Prostate gland (tissue), 2 donors: ENCODE data around the gene CEP95. TPM values are rescaled to one million over a fixed set of nuclear protein-coding genes. Genes with fewer than 3 reads are reported as not detected.
A peak's percentile ranks its signal among the peaks of the same experiment; 100 is the strongest.

Experiments
- DNase-seq: peaks from one replicate; pipeline ENCODE4 v3.0.0-alpha.2; 2019; ENCODE audit warnings: low spot score
- H3K27ac ChIP-seq, 2 donors: fragments of 200-600 bp; sonication (generic); 2 replicates each; pipeline ENCODE4 v1.5.1; 2017 to 2019
- H3K27me3 ChIP-seq: fragments of 200-600 bp; sonication (generic); replicated peaks from 2 replicates; pipeline ENCODE4 v1.5.1; 2019; ENCODE audit not compliant: insufficient read depth
- H3K36me3 ChIP-seq, 2 donors: fragments of 200-600 bp; sonication (generic); 1 replicate in 1 of 2; 2 replicates in 1 of 2; pipeline versions ENCODE4 v1.5.1 to v1.8.1; 2017 to 2019
- H3K4me1 ChIP-seq: fragments of 200-600 bp; sonication (generic); replicated peaks from 2 replicates; pipeline ENCODE4 v1.5.1; 2019
- H3K4me3 ChIP-seq, 2 donors: fragments of 200-600 bp; sonication (generic); 2 replicates each; pipeline ENCODE4 v1.5.1; 2017 to 2019
- H3K9me3 ChIP-seq: fragments of 200-600 bp; sonication (generic); 2 replicates; pipeline ENCODE4 v1.5.1; 2017
- CTCF ChIP-seq, 4 experiments: fragments of 200-600 bp in 2 of 4; fragments of 450-650 bp in 2 of 4; sonication (generic) in 2 of 4; IDR thresholded peaks; 1 replicate in 3 of 4; 2 replicates in 1 of 4; pipeline ENCODE4 v1.5.1; 2016 to 2019; ENCODE audit warnings: antibody characterized with exemption in 4 of 4, mild to moderate bottlenecking in 2 of 4, moderate library complexity in 2 of 4
- POLR2A ChIP-seq: fragments of 450-650 bp; IDR thresholded peaks from one replicate; pipeline ENCODE4 v1.6.1; 2016; ENCODE audit warnings: antibody characterized with exemption, mild to moderate bottlenecking
- POLR2AphosphoS5 ChIP-seq: sonication (generic); formaldehyde crosslinking; IDR thresholded peaks from one replicate; pipeline ENCODE4 v1.6.1; 2017; ENCODE audit warnings: antibody characterized with exemption
- WGBS: methylation state at CpG from one replicate; pipeline ENCODE4 v1.1.5; 2018; 5-methylcytosine and 5-hydroxymethylcytosine counted together
- intact Hi-C: fragments of 100-400 bp; cut with DNase I; formaldehyde crosslinking; loops from one replicate; pipeline ENCODE4 v1.14.2; 2022
- total RNA-seq, 2 donors: library from RNA; depleted of rRNA; stranded (reverse); fragments of >200 nt; gene quantifications; one replicate each; pipeline ENCODE4 v1.1.0, GENCODE V29; 2016

CEP95 gene
- total RNA-seq, 2 donors from 2014 or later, result 26.8 to 50.6 TPM

DNA sequence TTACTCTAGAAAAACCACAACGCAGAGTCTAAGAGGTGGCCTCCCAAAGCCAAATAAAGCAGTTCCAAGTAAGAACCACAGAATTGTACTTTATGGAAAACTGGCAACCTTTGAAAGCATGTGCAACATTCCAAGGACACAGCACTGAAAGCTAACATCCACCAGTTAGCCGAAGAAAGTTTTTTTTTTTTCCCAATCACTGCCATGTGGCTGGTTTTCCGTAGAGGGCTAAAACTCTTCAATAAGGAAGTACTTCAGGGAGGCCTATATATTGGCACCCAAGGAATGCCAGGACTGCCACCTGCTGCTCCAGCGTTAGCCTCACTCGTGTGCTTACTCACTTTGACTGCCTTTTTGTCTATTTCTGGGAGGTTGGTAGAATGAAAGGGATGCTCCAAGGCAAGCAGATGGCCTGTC, 25.2 kb downstream of the CEP95 start:
- Histone ChIP-seq H3K4me1 (peaks cover 7% of the 10 kb centered on the region), H3K36me3 (peaks cover 7 to 10% of the 10 kb centered on the region in 2 donors), H3K27me3 (no peaks in the 10 kb centered on the region), H3K9me3 (no peaks in the 10 kb centered on the region), H3K27ac (no peak overlapping the region), H3K4me3 (no peak overlapping the region)
- no peak for TF ChIP-seq POLR2A
- no peak for TF ChIP-seq CTCF (IDR thresholded peaks at IDR 0.05)
- no peak for TF ChIP-seq POLR2AphosphoS5
- WGBS, result 75% methylated on average over 5 of the region's 5 CpGs
- intact Hi-C loops, result no loop called here
- DNase-seq, result no peak

- WGBS, result 90% methylated on average over 5 of the region's 5 CpGs
- peaks cover 7 to 10% of the 10 kb centered on the region in 2 donors for H3K36me3 ChIP-seq
- H3K27me3 ChIP-seq, result no peaks in the 10 kb centered on the region
- H3K4me1 ChIP-seq, result peaks cover 10% of the 10 kb centered on the region
- H3K9me3 ChIP-seq, result no peaks in the 10 kb centered on the region
- TF ChIP-seq POLR2A, result no peak
- no peak for TF ChIP-seq CTCF (IDR thresholded peaks at IDR 0.05)
- no peak for TF ChIP-seq POLR2AphosphoS5
- H3K4me3 ChIP-seq, result no peak overlapping the region
- no peak for DNase-seq
- no peak overlapping the region for H3K27ac ChIP-seq
- intact Hi-C loops, result no loop called here
These were observed 25.6 kb downstream of the CEP95 start for GRCh38 chr17:64532409-64532808.

DNA sequence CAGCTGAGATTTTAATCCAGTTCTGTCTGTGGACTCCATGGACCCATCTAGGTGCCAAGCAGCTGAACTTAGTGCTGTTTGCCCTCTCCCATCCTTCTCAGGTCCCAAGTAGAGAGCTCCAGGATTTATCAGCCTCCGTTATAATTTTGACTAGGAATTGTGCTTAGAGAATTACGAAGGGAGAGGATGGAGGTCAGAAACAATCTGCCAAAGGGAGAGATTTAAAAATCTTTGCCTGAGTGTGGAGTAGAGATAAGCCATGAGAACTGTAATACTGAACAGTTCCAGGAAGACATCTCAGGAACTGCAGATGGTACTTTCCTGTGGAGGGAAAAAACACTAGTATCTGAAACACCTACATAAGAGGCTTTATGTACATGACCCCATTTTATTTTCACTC, 27.0 kb downstream of the CEP95 start:
- TF ChIP-seq POLR2AphosphoS5, result no peak
- no peak for TF ChIP-seq POLR2A
- TF ChIP-seq CTCF (IDR thresholded peaks at IDR 0.05), result no peak
- H3K36me3 ChIP-seq, result peaks cover 7% of the 10 kb centered on the region in 2 donors
- intact Hi-C loops, result no loop called here

GRCh38 chr17:64534187-64534586, 27.4 kb downstream of the CEP95 start:
- no peak for DNase-seq
- TF ChIP-seq POLR2A, result no peak
- no peak for TF ChIP-seq POLR2AphosphoS5
- no peak for TF ChIP-seq CTCF (IDR thresholded peaks at IDR 0.05)
- no peak overlapping the region for H3K4me3 ChIP-seq
- H3K27ac ChIP-seq, result no peak overlapping the region
- H3K27me3 ChIP-seq, result no peaks in the 10 kb centered on the region
- WGBS, result 76% methylated on average over 3 of the region's 3 CpGs
- intact Hi-C loops, result no loop called here
- H3K36me3 ChIP-seq, result peaks cover 5 to 7% of the 10 kb centered on the region in 2 donors
- H3K9me3 ChIP-seq, result no peaks in the 10 kb centered on the region
- peaks cover 11% of the 10 kb centered on the region for H3K4me1 ChIP-seq

More for the DNA sequence above, 27.0 kb downstream of the CEP95 start:
- no peak for DNase-seq
- WGBS, result 91% methylated on average over 2 of the region's 2 CpGs
- H3K27me3 ChIP-seq, result no peaks in the 10 kb centered on the region
- H3K4me1 ChIP-seq, result peaks cover 11% of the 10 kb centered on the region
- H3K9me3 ChIP-seq, result no peaks in the 10 kb centered on the region
- H3K4me3 ChIP-seq, result no peak overlapping the region
- no peak overlapping the region for H3K27ac ChIP-seq

DNA sequence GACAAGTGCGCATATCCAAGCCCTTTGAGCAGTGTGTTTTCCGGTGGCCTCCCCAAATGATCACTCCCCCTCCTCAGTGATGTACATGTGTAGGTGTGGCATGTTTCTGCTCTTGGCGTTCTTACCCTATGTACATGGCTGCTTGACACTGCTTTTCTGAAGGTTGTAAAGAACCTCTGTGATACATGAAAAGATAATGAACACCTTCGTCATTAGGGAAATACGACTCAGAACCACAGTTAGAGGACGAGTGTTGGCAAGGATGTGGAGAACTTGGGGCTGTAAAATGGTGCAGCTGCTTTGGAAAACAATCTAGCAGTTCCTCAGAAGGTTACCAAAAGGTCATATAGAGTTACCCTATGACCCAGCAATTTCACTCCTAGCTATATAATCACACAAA, 28.6 kb downstream of the CEP95 start:
- WGBS, result 41% methylated on average over 6 of the region's 6 CpGs
- no peak for DNase-seq

More for the DNA sequence above, 28.6 kb downstream of the CEP95 start:
- peak overlapping the region in 1 of 2 donors; percentile 64 for H3K27ac ChIP-seq
- TF ChIP-seq POLR2A (no peak), POLR2AphosphoS5 (no peak), CTCF (IDR thresholded peaks at IDR 0.05) (no peak)
- H3K36me3 ChIP-seq, result no peaks in the 10 kb centered on the region
- intact Hi-C loops, result no loop called here
- peaks cover 17% of the 10 kb centered on the region for H3K4me1 ChIP-seq
- H3K4me3 ChIP-seq, result no peak overlapping the region
- no peaks in the 10 kb centered on the region for H3K9me3 ChIP-seq
- H3K27me3 ChIP-seq, result no peaks in the 10 kb centered on the region
